ENCODE data around the gene MREG. TPM values are rescaled to one million over a fixed set of nuclear protein-coding genes. Genes with fewer than 3 reads are reported as not detected.
"Not testable (repeated sequence)": the region's sequence is repeated elsewhere in the genome, so short reads cannot be mapped to it uniquely, and the experiment has no call there.

Gene MREG
- total RNA-seq, 1 donor from 2014 or later, result 4.4 TPM

GRCh38 chr2:215988556-215989207, 24.7 kb downstream of the MREG start:
- not testable (repeated sequence) for DNase-seq

- DNase-seq, result no peak
Measured at GRCh38 chr2:215985257-215985656, 28.1 kb downstream of the MREG start.

GRCh38 chr2:215984661-215985060, 28.7 kb downstream of the MREG start:
- DNase-seq, result no peak

- peak; percentile 10 for DNase-seq
Measured at GRCh38 chr2:215983581-215984351, 29.6 kb downstream of the MREG start.

- no peak for DNase-seq
Measured at GRCh38 chr2:215982465-215982875, 30.9 kb downstream of the MREG start.

GRCh38 chr2:215981115-215981514, 32.2 kb downstream of the MREG start:
- DNase-seq, result no peak

- DNase-seq, result no peak
Measured at GRCh38 chr2:215979620-215980019, 33.7 kb downstream of the MREG start.

- no peak for DNase-seq
Measured at GRCh38 chr2:215974700-215975429, 38.5 kb downstream of the MREG start.

- DNase-seq, result no peak
Measured at GRCh38 chr2:215973954-215974699, 39.2 kb downstream of the MREG start.

- no peak for DNase-seq
Measured at GRCh38 chr2:215973145-215973792, 40.1 kb downstream of the MREG start.

- DNase-seq, result no peak
Measured at GRCh38 chr2:215971671-215972070, 41.7 kb downstream of the MREG start.

- not testable (repeated sequence) for DNase-seq
Measured at GRCh38 chr2:215970894-215971293, 42.5 kb downstream of the MREG start.

- no peak for DNase-seq
Measured at GRCh38 chr2:215970425-215970824, 42.9 kb downstream of the MREG start.

- DNase-seq, result no peak
Measured at GRCh38 chr2:215969131-215969841, 44.1 kb downstream of the MREG start.

GRCh38 chr2:215968499-215968898, 44.9 kb downstream of the MREG start:
- DNase-seq, result no peak

- DNase-seq, result no peak
Measured at GRCh38 chr2:215967590-215968378, 45.6 kb downstream of the MREG start.

- no peak for DNase-seq
Measured at GRCh38 chr2:215966951-215967350, 46.4 kb downstream of the MREG start.

- DNase-seq, result no peak
Measured at GRCh38 chr2:215966274-215966673, 47.1 kb downstream of the MREG start.

- DNase-seq, result no peak
Measured at GRCh38 chr2:215965532-215966165, 47.7 kb downstream of the MREG start.

GRCh38 chr2:215961981-215962380, 51.4 kb downstream of the MREG start:
- DNase-seq, result no peak
